Transverse colon (tissue), 3 donors: ENCODE data around the gene ADSL.

ENCODE experiments used
- POLR2A ChIP-seq: fragments of 450-650 bp; IDR thresholded peaks from one replicate; pipeline ENCODE4 v1.6.1; 2016; ENCODE audit warnings: antibody characterized with exemption, mild to moderate bottlenecking, moderate library complexity
- TF ChIP-seq, protein P1 (sequence below), 5 experiments: fragments of 200-600 bp in 3 of 5; fragments of 450-650 bp in 2 of 5; sonication (generic) in 3 of 5; IDR thresholded peaks; 1 replicate in 2 of 5; 2 replicates in 3 of 5; pipeline ENCODE4 v1.5.1; 2016 to 2017; ENCODE audit warnings: antibody characterized with exemption in 5 of 5, inconsistent platforms in 3 of 5, mild to moderate bottlenecking in 2 of 5, moderate library complexity in 1 of 5

DNA sequence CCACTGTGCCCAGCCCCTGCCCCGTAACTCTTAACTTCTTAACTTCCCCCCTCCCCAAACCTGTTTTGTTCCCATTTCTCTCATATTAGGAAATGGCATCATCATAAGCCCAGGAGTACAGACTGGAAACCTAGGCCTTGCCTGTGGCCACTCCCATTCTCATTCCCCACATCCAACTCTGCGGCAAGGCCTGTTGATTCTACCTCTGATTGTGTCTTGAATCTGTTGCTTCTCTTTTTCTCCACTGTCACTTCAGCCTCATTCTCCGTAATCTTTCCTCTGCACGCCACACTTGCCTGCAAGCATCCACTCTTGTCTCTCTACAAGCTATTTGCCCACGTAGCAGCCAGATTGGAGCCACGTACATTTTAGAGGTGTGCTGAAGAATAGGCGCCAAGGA is 49.3 kb downstream of the ADSL start:
- TF ChIP-seq POLR2A = no peak
- TF ChIP-seq, protein P1, sequence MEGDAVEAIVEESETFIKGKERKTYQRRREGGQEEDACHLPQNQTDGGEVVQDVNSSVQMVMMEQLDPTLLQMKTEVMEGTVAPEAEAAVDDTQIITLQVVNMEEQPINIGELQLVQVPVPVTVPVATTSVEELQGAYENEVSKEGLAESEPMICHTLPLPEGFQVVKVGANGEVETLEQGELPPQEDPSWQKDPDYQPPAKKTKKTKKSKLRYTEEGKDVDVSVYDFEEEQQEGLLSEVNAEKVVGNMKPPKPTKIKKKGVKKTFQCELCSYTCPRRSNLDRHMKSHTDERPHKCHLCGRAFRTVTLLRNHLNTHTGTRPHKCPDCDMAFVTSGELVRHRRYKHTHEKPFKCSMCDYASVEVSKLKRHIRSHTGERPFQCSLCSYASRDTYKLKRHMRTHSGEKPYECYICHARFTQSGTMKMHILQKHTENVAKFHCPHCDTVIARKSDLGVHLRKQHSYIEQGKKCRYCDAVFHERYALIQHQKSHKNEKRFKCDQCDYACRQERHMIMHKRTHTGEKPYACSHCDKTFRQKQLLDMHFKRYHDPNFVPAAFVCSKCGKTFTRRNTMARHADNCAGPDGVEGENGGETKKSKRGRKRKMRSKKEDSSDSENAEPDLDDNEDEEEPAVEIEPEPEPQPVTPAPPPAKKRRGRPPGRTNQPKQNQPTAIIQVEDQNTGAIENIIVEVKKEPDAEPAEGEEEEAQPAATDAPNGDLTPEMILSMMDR (IDR thresholded peaks at IDR 0.05) = no peak
